AG10803 (cell line): ENCODE measurements around the gene SACS.
A peak's percentile ranks its signal among the peaks of the same experiment; 100 is the strongest.

Source experiments
- DNase-seq: peaks from one replicate; pipeline ENCODE4 v3.0.0; 2010; ENCODE audit warnings: low read depth
- H3K4me3 ChIP-seq: 2 replicates; pipeline ENCODE4 v1.5.1; 2011; ENCODE audit warnings: mild to moderate bottlenecking, low read length, control low read depth
- TF ChIP-seq, protein P1 (sequence below): conservative IDR thresholded peaks from 2 replicates; pipeline ENCODE4 v1.5.1; 2011; ENCODE audit warnings: mild to moderate bottlenecking, low read length, control low read depth, inconsistent platforms

Gene SACS

DNA sequence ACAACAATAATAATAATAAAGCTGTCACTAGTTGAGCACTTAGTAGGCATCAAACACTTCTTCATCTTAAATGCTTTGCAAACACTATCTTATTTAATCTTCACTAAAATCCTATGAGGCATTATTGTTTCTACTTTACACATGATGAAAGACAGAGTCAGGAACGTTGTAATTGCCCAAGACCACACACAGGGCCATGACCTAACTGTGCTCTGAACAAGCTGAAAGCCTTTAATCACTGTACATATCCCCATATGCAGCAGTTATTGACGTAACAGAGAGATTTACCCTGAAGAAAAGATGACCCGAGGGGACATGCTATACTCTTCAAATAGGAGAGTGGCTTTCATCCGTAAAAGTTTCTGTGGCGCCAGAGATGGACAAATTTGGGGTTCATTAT lies 53.0 kb downstream of the SACS start:
- DNase-seq, result peak; percentile 62
- TF ChIP-seq, protein P1, sequence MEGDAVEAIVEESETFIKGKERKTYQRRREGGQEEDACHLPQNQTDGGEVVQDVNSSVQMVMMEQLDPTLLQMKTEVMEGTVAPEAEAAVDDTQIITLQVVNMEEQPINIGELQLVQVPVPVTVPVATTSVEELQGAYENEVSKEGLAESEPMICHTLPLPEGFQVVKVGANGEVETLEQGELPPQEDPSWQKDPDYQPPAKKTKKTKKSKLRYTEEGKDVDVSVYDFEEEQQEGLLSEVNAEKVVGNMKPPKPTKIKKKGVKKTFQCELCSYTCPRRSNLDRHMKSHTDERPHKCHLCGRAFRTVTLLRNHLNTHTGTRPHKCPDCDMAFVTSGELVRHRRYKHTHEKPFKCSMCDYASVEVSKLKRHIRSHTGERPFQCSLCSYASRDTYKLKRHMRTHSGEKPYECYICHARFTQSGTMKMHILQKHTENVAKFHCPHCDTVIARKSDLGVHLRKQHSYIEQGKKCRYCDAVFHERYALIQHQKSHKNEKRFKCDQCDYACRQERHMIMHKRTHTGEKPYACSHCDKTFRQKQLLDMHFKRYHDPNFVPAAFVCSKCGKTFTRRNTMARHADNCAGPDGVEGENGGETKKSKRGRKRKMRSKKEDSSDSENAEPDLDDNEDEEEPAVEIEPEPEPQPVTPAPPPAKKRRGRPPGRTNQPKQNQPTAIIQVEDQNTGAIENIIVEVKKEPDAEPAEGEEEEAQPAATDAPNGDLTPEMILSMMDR, result no peak

DNA sequence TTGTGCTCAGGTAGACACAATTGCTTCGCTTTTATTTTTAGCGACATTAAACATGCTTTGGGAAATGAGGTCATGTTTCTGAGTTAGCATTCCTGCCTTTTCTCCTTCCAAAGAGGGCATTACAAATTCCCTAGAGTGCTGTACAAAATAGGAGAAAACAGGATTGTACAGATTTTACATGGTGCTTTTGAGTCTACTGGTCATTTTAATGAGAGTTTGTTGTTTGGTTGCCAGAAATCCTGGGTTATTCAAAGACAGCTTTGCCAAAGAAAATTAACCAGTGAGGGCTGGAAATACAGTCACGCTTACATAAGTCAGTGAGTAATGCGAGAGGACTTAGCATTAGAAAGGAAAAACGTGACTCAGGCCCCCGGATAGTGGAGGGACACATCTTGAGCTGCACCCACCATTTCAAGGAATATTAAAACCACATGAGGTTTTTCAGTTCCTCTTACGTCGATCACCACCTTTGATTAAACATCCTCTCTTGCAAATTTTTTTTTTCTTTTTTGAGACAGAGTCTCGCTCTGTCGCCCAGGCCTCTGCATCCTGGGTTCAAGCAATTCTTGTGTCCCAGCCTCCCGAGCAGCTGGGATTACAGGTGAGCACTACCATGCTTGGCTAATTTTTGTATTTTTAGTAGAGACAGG lies 55.4 kb downstream of the SACS start:
- no peak overlapping the region for H3K4me3 ChIP-seq
- peak; percentile 99 for DNase-seq
- TF ChIP-seq, protein P1, result no peak

More for the DNA sequence above, 53.0 kb downstream of the SACS start:
- no peak overlapping the region for H3K4me3 ChIP-seq

DNA sequence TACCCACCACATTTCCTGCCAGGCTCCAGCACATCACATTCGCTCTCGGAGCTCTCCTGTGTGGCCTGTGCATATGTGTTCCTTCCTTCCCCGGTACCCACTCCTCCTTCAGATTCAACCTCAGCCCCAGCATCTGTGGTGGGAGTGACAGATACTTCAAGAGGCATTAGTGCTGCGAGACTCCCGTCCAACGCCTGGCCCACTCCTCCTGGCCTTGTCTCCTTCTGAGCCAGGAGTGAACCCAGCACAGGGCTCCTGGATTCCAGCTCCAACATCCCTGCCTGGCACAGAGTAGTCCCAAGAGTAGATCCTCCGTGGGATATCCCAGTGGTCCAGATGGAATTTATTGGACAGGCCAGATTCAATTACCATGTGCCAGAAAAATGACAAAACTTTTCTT lies 55.9 kb downstream of the SACS start:
- DNase-seq, result no peak
- H3K4me3 ChIP-seq, result no peak overlapping the region
- TF ChIP-seq, protein P1, result no peak

DNA sequence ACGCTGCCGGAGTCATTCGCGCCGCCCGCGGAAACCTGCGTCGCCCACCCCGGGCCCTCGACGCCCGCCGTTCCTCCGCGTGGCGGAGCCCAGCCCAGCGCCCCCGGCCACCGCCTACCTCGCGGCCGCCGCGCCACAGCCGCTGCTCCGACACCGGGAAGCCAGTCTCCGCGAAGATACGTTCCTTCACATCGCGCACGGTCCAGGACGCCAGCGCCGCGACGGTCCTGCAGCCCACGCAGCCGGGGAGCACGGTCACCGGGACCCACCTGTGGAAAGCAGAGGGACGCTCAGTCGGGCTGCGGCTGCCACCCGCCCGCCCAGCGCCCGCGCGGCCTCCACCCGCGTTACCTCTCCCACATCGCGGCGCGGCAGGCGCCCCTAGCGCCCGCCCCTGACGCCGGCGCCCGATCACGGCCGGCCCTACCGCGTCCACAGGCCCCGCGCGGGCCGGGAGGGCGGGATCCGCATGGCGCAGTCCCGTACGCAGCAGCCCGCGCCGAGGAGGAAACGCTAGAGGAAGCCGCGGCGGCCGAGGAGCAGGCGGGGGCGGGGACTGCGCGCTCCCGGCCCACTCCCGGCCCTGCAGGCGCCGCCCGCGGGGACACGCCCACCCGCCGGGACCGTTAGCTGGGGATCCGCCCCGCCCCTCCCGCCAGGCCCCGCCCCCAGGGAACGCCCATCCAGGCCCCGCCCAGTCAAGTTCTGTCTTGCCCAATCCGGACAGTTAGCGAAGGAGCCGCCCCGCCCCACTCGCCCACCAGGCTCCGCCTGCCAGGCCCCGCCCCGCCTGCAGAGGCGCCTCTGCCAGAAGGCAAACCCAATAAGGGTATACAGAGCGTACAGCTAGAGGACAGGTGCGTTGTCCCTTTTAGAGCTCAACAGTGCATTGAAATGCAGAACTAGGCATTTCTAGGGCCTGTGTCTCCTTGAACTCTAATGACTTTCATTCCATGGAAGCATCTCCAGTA lies 58.2 kb downstream of the SACS start:
- TF ChIP-seq, protein P1, result 0 out of 2 replicates have a peak, but pooled peaks have one; percentile 1
- peak overlapping the region; percentile 79 for H3K4me3 ChIP-seq
- DNase-seq, result peak; percentile 95

DNA sequence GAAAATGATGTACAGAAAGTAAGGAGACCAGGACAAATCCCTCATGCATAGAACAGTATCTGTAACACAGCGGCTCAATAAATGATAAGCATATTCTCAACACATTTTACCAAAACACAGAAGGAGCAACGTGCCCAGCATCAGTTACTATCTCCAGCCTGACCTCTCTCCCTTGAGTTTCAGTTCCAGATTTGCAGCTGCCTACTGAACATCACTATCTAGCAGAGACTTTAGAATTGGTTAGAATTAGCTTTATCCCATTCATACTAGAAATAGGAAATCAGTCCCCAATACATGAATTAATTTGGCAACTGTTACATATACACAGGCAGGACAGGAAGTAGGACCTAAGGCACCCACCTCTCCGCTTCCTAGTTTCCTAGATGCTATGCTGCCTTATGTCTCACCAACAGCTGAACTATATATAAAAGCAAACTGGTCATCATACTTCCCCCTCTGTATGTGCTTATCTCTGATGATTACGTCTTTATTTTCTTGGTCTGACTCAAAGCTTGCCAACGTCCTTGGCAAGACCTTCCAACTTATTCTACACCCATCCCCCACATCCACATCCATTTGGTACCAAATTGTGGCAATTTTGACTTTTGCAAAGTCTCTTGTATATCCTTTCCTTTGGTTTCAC lies 61.1 kb downstream of the SACS start:
- H3K4me3 ChIP-seq, result peak overlapping the region; percentile 25
- DNase-seq, result peak; percentile 10

DNA sequence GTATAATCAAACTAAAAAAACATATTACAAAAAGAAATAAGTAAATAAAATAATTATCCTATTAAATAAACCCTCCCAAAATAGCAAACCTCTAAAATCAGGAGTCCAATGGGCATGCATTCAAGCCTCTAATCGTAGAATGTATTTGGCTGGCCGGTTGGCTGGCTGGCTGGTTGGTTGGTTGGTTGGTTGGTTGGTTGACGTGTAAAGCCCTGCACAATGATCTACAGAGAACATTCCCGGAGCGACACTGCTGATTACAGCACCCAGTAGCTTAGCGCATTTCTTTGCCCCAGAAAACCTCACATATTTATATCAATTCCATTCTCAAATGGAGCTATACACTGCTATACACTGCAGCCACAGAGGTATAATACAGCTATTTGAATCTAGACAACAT lies 65.6 kb downstream of the SACS start:
- no peak for DNase-seq
- H3K4me3 ChIP-seq, result no peak overlapping the region
- TF ChIP-seq, protein P1, result no peak

More for the DNA sequence above, 61.1 kb downstream of the SACS start:
- TF ChIP-seq, protein P1, result no peak
